WI38 (cell line): Measurements from ENCODE around the gene SAP30L.

Source experiments
- H3K4me3 ChIP-seq: 2 replicates; pipeline ENCODE4 v1.5.1; 2011; ENCODE audit warnings: low read depth, mild to moderate bottlenecking, control low read depth, low read length
- CTCF ChIP-seq: IDR thresholded peaks from 2 replicates; pipeline ENCODE4 v1.5.1; 2012; ENCODE audit warnings: low read depth, mild to moderate bottlenecking, control low read depth, low read length

The SAP30L gene

GRCh38 chr5:154418344-154418820, 27.4 kb upstream of the SAP30L start:
- TF ChIP-seq CTCF, result no peak
- H3K4me3 ChIP-seq, result no peak overlapping the region

DNA sequence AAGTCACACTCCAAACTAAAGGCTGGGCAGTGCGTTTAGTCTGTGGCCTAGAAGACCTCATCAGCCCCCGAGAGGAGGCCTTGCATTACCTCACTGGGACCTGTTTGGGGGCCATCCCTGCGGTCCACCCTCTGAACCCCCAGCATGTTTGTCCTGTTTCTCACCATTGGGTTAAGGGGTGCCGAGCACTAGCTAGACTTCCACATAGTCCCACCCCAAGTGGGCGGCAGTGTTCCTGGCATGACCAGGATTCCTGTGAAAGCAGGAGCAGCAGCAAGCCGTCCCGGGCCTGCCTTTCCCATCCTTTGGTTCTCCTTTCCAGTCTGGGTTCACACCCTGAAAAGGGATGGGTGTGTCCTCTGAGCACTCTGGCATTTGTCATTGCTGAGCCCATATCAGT, 26.6 kb upstream of the SAP30L start:
- no peak for TF ChIP-seq CTCF
- no peak overlapping the region for H3K4me3 ChIP-seq

GRCh38 chr5:154421868-154422267, 23.9 kb upstream of the SAP30L start:
- 0 out of 2 replicates have a peak, but pooled peaks have one; percentile 33 for TF ChIP-seq CTCF
- no peak overlapping the region for H3K4me3 ChIP-seq

DNA sequence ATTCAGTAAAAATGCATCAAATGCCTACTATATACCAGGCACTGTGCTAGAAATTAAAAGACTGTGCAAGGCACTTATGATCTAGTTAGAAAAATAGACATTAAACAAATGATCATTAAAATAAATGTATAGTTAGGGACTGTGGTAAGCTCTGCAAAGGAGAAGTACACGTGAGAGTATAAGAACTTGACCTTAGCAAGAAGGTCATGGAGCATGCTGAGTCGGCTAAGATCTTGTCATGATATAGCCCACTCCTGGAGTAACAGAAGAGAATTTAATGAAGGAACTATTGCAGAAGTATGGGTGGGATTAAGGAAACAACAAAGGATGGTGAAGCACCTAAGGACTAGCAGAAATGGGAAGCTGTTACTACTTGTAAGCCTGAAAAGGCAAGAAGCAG, 23.5 kb upstream of the SAP30L start:
- no peak for TF ChIP-seq CTCF
- no peak overlapping the region for H3K4me3 ChIP-seq

GRCh38 chr5:154428208-154428607, 17.6 kb upstream of the SAP30L start:
- TF ChIP-seq CTCF, result no peak
- H3K4me3 ChIP-seq, result no peak overlapping the region

GRCh38 chr5:154429341-154429740, 16.5 kb upstream of the SAP30L start:
- no peak for TF ChIP-seq CTCF
- no peak overlapping the region for H3K4me3 ChIP-seq

DNA sequence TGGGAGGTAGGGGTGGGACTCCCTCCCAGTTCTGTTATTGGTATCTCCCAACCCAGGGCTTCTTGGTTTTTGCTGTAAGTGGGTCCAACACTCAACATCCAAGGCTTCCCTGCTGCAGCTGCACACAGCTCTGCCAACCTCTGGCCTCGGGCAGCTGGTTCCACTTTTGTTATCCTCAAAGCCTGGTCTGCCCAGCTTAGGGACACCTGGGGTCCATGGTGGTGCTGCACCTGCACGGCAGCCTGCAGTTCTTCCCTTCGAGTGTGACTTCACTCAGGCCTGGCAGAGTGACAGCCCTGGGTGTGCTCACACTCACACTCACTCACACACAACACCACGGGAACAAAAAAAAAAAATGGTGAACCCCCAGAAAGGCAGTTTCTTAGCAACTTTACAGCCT, 15.3 kb upstream of the SAP30L start:
- no peak for TF ChIP-seq CTCF
- H3K4me3 ChIP-seq, result no peak overlapping the region
